Renal cortical epithelial cell (primary cell): ENCODE measurements around the gene GM2A. TPM values are rescaled to one million over a fixed set of nuclear protein-coding genes. Genes with fewer than 3 reads are reported as not detected.
"Not testable (repeated sequence)": the region's sequence is repeated elsewhere in the genome, so short reads cannot be mapped to it uniquely, and the experiment has no call there.

ENCODE experiments used
- DNase-seq: peaks from one replicate; pipeline ENCODE4 v3.0.0-alpha.2; 2011; ENCODE audit warnings: low read depth
- total RNA-seq: library from RNA; depleted of rRNA; stranded (reverse); fragments of >200 nt; gene quantifications from 2 replicates; pipeline ENCODE4 v1.2.3, GENCODE V29; 2014

Gene GM2A
- total RNA-seq, 1 donor from 2014 or later, result 17.4 TPM

DNA sequence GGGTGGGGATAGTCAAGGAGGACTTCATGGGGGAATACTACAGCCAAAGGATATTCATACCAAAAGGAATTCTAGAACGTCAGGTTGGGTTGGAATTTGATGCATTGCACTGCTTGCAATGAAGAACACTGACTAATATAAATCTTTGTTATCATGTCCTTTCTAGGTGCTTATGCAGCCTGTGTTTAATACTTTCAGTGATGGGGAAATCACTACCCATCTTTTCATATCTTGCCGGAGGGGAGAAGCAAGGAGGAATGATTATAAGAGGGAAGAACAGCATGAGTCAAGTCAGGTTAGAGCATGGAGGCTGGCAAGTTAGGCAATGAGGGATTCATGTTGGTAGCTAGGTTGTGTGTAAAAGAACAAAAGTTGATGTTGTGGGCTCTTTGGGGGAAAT, 24.0 kb upstream of the GM2A start:
- DNase-seq, result no peak

DNA sequence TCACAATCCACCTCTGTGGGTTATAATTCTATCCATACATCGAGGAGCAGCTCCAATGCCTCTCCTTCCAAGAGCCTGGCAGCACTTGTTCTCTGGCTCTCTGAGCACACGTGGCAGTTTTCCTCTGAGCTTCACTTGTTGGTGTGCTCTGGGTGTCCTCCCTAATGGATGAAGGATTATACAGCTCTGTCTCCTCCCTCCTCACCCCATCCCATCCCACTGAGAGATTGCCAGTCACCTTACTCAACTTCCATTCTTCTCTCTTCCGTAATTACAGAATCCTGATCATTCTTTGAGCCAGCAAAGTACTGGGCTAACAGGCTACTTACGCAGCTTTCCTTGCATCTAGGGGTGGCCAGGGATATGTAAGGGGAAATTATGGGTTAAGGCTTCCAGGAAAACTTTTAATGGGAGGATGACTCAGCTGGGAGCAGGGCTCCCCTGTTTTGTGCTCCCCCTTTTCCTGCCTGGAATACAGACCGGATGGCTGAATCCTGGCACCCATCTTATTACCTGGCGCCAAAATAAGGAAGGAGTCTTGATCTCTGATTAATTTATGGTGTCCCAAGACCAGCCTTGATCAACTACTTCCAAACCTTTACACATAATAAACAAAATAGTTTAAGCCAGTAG, 22.8 kb upstream of the GM2A start:
- no peak for DNase-seq

DNA sequence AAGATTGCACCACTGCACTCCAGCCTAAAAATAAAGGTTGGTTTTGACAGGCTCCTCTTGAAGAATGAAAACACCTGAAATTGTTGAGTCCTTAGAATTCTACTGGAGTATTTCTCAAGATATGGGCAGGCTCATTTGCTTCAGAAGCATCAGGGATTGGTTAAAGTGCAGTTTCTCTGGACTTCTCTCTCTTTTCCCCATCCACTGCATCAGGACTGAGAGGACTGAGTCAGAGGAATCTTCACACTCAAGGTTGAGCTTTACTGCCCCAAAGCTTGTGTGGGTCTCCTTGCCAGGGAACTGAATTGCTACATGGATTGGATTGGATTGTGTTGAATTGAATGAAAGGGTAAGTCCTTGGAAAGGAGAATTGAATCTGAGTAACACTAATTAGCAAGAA, 21.6 kb upstream of the GM2A start:
- no peak for DNase-seq

DNA sequence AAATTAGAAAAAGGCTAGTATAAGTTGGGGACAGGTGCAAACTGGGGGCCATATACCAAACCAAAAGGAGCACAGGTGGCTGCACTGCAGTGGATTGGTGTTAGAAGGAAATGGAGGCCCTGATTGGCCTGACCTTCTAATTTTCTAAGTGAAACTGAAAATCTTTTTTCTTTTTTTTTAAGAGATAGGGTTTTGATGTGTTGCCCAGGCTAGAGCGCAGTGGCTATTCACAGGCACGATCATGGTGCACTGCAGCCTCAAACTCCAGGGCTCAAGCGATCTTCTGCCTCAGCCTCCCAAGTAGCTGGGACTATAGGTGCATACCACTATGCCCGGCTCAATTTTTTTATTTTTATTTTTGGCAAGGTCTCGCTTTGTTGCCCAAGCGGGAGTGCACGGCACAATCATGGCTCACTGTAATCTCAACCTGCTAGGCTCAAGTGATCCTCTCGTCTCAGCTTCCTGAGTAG, 19.3 kb upstream of the GM2A start:
- DNase-seq, result no peak

DNA sequence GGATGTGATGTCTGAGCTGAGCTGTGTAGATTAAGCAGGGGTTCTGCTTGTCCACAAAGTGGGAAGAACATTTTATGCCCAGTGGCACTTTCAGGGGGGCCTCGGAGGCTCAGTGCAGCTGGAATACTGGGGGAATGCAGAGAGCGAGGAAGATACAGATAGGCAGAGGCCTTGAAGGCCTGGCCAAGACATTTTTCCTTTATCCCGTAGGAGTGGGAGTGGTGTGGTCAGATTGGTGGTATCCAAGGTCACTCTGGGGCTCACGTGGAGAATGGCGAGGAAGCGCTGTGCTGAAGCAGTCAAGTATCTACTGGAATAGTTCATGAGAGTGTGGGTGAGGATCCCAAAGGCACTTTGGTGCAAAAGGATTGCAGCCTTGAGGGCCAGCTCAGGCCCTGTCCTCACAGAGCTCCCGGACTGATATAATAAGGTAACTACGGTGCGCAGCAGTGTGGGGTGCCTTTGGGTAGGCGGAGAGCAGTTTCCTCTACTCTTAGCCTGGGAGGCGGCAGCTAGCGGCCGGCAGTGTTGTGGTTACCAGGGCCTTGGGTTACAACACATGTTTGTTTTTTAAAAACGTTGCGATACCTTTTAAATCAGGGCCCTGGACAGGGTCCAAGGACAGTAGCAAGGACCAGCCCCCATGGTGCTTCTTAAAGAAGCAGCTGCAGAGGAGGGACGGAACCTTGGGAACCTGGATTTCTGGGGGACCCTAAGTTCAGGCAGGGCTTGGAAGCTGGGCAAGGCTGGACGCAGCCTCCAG, 18.3 kb upstream of the GM2A start:
- peak; percentile 73 for DNase-seq

DNA sequence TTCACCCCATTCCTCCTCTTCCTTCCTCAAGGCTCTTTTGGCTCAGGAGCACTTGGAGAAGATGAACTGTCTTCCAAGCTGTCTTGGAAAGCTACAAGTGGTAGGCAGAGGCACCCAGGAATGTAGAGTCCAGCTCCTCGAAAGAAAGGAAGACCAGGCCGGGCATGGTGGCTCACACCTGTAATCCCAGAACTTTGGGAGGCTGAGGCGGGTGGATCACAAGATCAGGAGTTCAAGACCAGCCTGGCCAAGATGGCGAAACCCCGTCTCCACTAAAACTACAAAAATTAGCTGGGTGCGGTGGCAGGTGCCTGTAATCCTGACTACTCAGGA, 17.8 kb upstream of the GM2A start:
- not testable (repeated sequence) for DNase-seq

DNA sequence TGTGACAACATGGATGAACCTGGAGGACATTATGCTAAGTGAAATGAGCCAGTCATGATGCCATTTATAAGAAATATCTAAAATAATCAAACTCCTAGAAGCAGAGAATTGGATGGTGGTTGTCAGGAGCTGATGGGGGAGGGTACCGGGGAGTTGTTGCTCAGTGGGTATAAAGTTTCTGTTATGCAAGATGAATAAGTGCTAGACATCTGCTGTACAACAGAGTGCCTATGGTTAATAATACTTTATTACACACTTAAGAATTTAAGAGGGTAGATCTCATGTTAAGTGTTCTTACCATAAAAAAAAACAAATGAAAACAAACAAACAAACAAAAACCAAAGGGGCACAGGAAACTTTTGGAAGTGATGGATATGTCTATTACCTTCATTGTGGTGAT, 16.1 kb upstream of the GM2A start:
- DNase-seq, result no peak

DNA sequence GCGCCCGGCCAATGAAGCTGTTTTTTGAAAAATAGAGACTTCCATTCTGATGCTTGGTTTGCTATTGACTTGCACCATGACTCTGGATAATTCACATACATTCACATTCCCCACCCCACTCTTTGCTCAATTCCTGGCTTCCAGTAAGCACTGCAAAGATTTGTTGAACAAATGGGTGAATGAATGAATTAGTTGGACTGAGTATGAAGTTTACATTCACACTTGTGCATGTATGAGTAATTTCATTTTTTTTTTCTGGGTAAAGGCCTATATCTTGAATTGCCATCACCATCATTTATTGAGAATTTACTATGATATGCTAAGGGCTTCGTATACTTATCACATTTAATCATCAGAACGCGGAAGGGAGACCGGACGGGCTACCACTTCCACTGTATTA, 15.3 kb upstream of the GM2A start:
- DNase-seq, result no peak

DNA sequence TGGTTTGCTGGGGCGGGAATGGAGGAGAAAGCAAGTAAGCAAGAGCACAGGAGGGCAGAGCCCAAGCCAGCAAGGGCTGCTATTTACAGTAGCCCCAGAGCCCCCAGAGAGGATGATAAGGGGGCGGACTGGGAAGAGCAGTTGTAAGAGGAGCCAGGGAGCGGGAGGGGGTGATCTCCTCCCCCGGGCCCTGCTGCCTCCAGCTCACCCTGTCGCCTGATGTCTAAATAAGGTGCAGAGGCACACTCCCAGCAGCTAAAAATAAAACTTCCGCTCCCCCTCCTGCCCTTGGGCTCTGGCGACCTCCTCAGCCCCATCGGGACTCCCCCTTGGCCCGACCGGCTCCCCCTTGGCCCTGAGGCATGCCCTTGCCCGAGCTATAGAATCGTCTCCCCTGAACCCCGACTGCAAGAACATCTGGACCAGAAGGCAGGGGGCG, 14.7 kb upstream of the GM2A start:
- no peak for DNase-seq

DNA sequence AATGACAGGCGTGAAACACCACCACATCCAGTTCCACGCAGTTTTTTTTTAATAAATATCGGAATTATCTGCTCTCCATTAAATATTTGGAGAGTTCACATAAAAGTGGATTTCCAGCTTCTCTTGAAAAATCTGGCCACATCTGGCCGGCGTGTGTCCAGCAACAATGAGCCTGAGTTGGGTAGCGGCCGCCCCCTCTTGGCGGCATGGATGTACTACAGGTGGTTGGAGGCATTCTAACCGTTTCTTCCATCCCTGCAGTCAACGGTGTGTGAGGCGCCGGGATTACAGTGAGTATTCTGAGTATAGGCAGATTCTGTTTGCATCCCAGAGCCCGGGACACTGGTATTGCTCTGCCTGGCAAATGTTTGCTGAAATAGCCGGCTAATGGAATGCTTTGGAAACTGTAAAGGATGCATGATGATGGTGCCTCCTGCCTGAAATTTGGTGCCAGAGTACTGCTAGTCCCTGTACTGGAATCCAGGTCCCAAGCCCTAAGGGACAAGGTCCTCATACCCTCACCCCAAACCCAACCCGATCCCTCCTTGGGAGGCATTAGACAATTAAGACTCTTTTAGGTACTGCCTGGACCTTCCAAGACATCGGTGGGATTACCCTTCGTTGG, 13.6 kb upstream of the GM2A start:
- peak; percentile 32 for DNase-seq

DNA sequence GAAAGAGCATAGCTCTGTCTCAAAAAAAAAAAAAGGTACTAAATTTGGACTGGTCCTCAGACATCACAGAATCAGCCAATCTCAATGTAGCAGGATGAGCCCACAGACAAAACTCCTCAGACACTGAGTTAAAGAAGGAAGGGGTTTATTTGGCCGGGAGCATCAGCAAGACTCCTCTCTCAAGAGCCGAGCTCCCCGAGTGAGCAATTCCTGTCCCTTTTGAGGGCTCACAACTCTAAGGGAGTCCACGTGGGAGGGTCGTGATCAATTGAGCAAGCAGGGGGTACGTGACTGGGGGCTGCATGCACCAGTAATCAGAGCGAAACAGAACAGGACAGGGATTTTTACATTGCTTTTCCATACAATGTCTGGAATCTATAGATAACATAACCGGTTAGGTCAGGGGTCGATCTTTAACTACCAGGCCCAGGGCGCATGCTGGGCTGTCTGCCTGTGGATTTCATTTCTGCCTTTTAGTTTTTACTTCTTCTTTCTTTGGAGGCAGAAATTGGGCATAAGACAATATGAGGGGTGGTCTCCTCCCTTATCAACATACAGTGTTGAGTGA, 12.6 kb upstream of the GM2A start:
- not testable (repeated sequence) for DNase-seq

DNA sequence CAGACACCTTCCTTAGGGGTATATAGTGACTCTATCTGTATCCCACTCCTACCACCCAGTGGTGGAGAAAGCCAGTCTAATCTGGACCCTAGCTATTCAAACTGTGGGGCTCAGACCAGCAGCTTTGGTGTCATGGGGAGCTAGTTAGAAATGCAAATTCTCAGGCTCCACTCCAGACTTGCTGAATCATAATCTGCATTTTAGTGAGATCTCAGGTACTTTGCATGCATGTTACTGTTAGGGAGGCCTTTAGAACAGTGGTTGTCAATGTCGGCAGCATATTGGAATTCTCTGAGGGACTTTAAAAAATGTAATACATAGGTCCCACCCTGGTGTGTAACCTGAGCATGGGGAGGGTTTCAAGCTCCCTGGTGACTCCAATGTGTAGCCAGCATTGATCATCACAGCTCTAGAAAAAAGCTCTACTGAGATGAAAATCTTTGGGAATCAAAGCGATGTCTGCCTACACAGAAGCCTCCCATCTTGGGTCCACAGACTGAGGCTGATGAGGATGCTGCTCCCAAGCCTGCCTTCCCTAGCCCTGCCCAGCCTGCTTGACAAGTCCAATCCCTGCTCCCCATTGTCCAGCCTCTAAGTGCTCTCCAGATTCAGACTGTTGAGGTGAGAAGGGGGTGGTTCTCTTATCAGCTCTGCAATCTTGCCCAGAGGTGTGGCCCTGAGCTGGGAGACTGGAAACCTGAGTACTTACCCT, 11.9 kb upstream of the GM2A start:
- no peak for DNase-seq

DNA sequence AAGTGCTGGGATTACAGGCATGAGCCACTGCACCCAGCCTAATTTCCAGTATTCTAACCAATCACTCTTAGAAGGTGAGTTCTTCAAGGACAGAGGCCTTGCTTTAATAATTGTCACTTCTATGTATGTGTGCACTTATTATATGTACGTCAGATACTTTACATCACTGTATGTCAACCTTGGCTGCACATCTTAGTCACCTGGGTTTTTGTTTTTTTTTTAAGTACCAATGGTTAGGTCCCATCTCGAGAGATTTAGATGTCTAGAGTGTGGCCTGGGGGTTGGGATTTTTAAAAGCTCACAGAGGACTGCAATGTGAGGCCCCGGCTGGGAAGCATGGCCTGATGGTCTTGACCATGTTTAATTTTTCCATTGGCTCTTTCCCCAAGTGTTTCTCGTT, 9.9 kb upstream of the GM2A start:
- DNase-seq, result no peak

DNA sequence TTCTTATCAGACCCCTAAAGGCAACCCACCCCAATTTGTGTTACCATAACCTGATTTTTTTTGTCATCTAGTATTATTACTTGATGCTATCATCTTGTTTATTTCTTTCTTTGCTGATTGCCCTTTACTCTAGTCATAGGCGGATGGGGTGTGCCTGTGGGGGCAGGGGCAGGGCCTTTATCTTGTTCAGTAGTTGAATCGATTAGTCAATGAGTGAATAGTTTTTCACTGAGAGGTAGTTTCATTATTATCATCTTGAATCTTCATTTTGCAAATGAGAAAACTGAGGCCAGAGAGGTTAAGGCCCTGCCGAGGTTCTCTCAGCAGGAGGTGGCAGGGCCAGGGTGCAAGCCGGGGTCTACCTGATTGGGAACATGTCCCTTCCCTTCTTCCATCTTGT, 9.4 kb upstream of the GM2A start:
- no peak for DNase-seq

DNA sequence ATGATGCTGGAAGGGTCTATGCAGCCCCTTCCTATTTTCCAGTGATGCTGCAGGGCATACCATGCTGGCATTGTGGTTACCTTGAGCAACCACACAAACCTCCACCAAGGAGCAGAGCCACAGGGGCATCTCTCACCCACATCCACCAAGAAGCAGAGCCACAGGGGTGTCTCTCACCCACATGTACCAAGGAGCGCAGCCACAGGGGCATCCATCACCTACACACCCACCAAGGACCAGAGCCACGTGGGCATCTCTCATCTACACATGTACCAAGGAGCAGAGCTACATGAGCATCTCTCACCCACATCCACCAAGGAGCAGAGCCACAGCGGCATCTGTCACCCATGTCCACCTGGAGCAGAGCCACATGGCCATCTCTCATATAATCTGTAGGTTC, 8.8 kb upstream of the GM2A start:
- no peak for DNase-seq

DNA sequence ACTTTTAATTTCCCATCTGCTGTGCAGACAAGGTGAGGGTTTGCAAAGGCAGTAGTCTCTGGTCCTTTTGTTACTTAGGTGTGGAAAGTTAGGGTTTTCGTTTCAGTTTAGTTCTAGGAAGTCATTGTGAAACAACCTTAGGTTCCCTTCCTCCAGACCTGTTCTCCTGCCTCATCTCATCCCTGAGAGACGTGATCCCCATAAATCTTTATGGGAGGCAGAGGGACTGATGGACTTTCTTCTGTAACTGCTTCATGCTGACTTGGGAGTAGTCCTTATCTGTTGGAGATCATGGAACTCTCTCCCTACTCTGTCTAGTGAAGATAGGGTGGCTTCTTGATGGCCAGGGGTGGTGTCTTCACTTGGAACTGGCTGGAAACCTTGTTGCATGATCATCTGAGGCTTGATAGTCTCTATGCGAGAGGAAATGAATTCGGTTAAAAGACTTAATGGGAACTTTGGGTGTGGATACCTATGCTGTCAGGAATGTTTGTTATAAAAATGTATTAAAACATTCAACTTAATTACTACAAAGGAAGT, 7.2 kb upstream of the GM2A start:
- DNase-seq, result no peak

DNA sequence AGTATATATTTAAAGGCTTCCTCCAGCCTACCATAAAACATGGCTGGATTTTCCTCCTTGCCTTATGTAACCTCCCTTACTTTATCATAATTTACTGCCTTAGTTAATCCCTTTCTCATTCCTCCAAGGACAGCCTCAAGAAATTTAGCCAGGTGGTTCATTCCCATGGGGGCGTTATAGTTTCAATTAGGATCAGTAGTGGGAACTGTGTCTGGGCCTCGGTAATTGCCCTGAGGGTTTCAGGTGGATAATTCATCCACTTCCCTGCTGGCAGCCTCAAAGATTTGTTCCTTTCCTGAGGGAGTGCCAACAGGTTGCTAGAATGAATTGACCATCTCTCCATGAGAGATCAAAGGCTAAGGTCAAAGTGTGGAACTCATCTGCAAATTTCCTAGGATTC, 4.3 kb upstream of the GM2A start:
- no peak for DNase-seq

DNA sequence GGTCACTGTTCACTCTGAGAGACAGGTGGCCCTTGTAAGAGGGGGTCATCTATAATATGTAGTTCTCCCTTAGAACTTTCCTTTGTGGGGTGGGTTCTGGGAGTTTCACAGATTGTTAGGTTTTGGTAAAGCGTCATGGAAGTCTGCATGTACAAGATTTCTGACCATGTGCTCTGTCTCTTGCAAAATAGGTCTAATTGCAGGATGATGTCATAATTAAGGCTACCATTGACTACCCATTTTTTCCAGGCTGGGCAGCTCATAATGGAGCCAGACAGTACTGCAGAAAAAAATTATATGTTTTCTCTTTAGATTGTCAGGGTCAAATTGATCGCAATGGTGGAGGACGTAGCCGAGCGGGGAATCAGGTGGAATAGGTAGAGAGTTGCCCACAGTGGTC, 3.7 kb upstream of the GM2A start:
- DNase-seq, result no peak

DNA sequence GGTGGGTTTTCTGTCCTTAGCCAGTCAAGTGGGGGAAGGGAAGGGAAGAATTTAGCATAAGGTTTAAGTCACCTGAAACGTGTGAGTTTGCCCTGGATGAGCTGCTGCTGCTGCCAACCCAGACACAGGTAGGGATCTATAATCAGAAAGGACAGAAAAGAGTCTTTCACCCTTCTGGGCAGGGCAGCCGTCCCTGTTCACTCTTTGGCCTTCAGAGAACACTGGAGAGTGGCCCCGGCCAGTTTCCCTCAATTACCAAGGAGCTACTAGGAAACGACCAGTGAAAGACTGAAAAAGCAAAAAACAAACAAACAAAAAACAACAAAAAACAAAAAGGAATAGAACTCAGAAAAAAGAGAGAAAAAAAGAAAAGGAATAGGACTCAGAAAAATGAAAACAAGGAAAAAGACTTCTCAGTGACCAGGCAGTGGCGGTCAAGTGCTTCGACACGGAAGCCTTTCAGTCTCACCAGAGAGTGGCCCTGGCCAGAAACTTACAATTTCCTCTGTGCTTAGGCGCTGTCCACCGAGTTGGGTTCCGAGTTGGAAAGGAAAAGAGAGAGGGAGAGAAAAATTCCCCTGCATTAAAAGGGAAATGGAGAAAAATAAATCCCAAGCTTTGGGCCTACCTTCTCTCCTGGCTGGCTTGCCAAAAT, 2.5 kb upstream of the GM2A start:
- no peak for DNase-seq

DNA sequence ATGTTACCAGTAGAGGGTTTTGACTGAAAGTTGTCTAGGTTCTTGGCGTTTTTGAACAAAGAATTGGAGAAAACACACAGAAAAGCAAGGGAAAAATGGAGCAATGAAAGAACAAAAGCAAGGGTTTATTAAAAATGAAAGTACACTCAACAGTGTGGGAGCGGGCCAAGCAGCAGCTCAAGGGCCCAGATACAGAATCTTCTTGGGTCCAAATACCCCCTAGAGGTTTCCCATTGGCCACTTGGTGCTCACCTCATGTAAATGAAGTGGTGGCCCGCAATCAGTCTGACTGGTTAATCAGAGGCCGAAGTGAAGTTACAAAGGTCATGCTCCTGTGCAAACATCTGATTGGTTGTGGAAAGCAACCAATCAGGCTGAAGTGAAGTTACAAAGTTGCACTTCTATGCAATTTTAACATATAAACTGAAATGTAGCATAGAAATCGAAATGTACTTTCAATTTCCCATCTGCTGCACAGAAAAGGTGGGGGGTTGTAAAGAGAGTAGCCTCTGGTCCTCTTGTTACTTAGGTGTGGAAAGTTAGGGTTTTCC, 1.9 kb upstream of the GM2A start:
- DNase-seq, result no peak

DNA sequence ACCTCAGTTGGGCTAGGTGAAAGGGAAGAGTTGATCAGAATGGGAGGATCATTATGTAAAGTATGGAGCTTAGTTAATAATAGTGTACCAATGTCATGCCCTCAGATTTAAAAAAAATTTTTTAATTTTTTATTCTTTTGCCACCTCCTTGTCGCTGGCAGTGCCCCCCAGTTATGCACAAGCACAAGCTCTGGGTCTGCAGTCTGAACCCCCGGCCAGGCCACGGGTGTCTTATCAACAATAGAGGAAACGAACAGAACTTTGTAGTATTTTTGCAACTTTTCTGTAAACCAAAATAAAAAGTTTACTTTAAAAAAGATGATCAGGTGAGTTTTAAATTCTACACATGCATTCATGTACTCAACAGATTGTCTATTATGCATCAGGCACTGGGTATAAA, 1.4 kb upstream of the GM2A start:
- DNase-seq, result no peak
